ENCODE data around the gene BEAN1. TPM values are rescaled to one million over a fixed set of nuclear protein-coding genes. Genes with fewer than 3 reads are reported as not detected.

The BEAN1 gene
- polyA plus RNA-seq, 1 of the 3 experiments (the other 2 are of a cell fraction), result 0.07 TPM

DNA sequence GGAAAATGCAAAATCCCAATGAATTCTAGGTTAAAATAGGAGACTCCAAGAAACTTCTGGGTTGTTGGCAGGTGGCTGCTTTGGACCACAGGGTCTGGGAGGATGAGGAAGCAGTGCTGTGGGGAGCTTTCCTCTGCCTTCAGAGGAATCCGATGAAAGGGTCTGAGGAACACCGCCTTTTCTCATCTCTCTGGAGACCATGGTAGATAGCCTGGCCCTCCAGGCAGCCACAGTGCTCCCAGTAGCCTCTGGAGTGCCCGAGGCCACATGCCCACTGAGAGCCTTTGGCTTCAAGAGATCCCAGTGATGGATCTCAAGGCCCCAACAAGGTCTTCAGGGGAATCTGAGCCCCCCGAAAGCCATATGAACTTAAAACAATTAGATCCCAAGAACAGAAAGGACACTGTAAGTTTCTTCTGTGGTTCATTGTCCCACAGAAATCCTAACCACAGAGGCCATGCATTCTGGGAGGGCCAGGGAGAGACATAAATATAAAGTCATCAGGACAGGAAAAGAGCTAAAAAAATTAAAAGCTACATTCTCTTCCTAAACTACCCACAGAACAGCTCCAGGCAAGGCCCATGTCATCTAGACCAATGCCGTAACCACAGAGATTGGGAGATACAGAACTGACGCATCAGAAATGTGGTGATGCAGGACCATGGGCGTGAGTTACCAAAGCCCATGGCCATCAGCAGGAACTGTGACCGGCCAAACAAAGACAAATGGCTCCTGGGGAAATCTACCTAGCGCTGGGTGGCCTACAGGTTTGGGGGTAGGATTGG lies 98.5 kb downstream of the BEAN1 start:
- H3K9me2 ChIP-seq, result no peaks in the 10 kb centered on the region
- ChIA-PET CTCF (no interaction called here), POLR2A (no interaction called here)
- no peaks in the 10 kb centered on the region for H3K4me1 ChIP-seq (ENCODE audit: control insufficient read depth in 1 of 2, insufficient read depth in 2 of 2, low read depth in 1 of 2, low read length in 1 of 2)
- no peaks in the 10 kb centered on the region for H3K79me2 ChIP-seq (ENCODE audit: insufficient read depth)
- H3K36me3 ChIP-seq (replicated peaks in 1 of 2; ENCODE audit: control insufficient read depth in 1 of 2, insufficient read depth in 2 of 2, low read length in 1 of 2), result peaks cover 11 to 34% of the 10 kb centered on the region in 2 experiments
- no peak overlapping the region for H3K27ac ChIP-seq (ENCODE audit: low read depth in 2 of 2, low read length in 1 of 2)
- H2AFZ ChIP-seq (ENCODE audit: low read depth), result no peak overlapping the region
- H3K9ac ChIP-seq, result no peak overlapping the region
- DNase-seq, result no peak
- H4K20me1 ChIP-seq (ENCODE audit: insufficient read depth), result no peaks in the 10 kb centered on the region
- H3K27me3 ChIP-seq (ENCODE audit: insufficient read depth), result no peaks in the 10 kb centered on the region
- TF ChIP-seq POLR2AphosphoS5 (IDR thresholded peaks at IDR 0.05; ENCODE audit: low read depth, low read length) (no peak), FOSL2 (IDR thresholded peaks at IDR 0.05; ENCODE audit: borderline replicate concordance, low read depth) (no peak), RCOR1 (IDR thresholded peaks at IDR 0.05; ENCODE audit: low read length) (no peak), CTCF (IDR thresholded peaks at IDR 0.05) (no peak), NFIC (IDR thresholded peaks at IDR 0.05; ENCODE audit: borderline replicate concordance) (no peak), PBX3 (IDR thresholded peaks at IDR 0.05) (no peak), ZBTB33 (IDR thresholded peaks at IDR 0.05; ENCODE audit: borderline replicate concordance, low read depth) (no peak), TAF1 (IDR thresholded peaks at IDR 0.05; ENCODE audit: borderline replicate concordance, low read depth, low read length) (no peak), ELF1 (IDR thresholded peaks at IDR 0.05) (no peak), JUND (IDR thresholded peaks at IDR 0.05) (no peak)
- TF ChIP-seq, protein P1, sequence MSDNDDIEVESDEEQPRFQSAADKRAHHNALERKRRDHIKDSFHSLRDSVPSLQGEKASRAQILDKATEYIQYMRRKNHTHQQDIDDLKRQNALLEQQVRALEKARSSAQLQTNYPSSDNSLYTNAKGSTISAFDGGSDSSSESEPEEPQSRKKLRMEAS (IDR thresholded peaks at IDR 0.05; ENCODE audit: low read depth), result no peak
- TF ChIP-seq, protein P2, sequence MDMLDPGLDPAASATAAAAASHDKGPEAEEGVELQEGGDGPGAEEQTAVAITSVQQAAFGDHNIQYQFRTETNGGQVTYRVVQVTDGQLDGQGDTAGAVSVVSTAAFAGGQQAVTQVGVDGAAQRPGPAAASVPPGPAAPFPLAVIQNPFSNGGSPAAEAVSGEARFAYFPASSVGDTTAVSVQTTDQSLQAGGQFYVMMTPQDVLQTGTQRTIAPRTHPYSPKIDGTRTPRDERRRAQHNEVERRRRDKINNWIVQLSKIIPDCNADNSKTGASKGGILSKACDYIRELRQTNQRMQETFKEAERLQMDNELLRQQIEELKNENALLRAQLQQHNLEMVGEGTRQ (IDR thresholded peaks at IDR 0.05; ENCODE audit: borderline replicate concordance, low read depth, low read length), result no peak
- no peaks in the 10 kb centered on the region for H3K9me3 ChIP-seq
- no peaks in the 10 kb centered on the region for H3F3A ChIP-seq (replicated peaks; ENCODE audit: insufficient read depth)
- 87% methylated on average over 7 of the region's 9 CpGs for WGBS (ENCODE audit: low lambda C conversion rate)
- no peak overlapping the region for H3K4me2 ChIP-seq
- no peak overlapping the region for H3K4me3 ChIP-seq (ENCODE audit: low read depth in 2 of 2, low read length in 1 of 2)

Data from SK-N-SH (cell line).